ENCODE measurements around the gene GPRC5A.

DNA sequence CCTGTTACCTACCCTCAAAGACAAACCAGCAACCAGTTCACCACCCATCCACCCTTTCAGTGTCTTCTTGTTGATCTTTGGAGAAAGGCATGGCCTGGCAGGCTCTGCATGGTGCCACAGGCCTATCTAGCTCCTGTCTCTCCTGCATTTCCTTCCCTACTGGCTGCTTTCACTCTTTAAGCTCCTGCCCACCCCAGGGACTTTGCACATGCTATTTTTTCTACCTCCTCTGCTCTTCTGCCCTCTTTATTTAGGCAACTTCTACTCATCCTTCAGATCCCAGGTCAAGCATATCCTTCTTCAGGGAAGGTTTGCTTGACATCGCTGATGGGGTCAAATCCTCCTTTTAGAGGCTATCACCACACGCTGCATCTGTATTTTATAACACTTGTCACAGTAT lies 27.1 kb upstream of the GPRC5A start:
- TF ChIP-seq CTCF (IDR thresholded peaks at IDR 0.05), result no peak
- TF ChIP-seq EP300 (IDR thresholded peaks at IDR 0.05), result no peak
- TF ChIP-seq POLR2A (IDR thresholded peaks at IDR 0.05), result no peak
- no peak for TF ChIP-seq POLR2AphosphoS5 (IDR thresholded peaks at IDR 0.05)

Measured in upper lobe of left lung (tissue), 4 donors.